Retina (tissue), 1 donor: ENCODE measurements around the gene SOBP.

Experiments
- DNase-seq: peaks from one replicate; pipeline ENCODE4 v3.0.0-alpha.2; 2016

SOBP gene

DNA sequence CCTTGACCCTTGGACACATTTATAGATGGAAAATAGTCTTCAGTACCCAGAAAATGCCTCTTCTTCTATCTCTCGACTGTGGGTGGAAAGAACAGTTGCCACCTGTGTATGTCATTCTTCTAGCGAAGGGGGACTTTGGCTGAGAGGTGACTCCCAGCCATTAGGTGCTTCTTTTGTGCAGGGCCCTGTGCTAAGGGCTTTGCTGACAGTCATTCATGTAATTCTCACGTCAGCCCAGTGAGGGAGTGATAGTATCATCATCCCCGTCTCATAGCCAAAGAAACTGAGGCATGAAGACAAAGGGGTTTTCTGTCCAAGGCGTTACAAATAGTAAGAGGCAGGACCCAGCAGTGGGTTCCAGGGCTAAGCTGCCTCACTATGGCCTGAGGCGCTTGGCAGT, 173.4 kb downstream of the SOBP start:
- DNase-seq: no peak

GRCh38 chr6:107665382-107665781, 175.5 kb downstream of the SOBP start:
- no peak for DNase-seq

DNA sequence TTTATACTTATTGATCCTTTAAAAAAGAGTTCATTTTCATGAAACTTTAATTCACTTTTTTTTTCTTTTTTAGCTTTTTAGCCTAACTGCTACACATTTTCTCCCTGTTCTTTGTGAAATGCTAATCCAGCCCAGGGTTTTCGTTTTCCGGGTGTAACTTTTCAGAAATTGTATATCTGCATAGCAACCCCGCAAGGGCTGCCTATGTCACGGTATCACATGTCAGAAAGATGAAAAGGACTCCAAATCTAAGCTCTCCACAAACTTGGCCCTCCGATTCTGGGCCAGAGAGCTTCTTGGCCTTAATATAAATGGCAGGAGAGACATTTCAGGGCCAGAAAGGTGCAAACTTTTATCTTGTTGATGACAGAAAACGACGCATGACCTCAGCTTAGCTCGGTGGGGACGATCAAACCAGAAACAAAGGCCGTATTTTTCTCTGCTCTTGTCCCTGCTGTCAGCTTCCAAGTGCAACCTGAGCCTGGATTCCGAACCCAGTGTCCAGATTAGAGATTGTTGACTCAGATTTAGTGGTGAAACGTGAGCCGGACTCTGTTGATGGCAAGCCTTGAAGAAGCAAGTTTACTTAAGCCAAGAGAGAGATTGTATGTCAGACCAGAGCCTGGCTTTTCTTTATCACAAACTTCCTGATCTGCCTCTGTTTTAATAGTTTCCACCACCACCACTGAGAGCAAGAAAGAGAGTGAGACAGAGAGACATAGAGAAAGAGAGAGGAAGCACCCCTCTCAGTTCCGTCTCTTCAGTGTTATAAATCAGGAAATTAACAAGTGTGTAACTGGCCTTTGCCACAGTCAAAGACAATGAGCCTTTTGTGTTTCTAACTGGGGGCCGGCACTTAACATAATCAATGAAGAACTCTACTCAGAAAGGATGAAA, 176.4 kb downstream of the SOBP start:
- DNase-seq: no peak

GRCh38 chr6:107666981-107667601, 177.2 kb downstream of the SOBP start:
- no peak for DNase-seq

DNA sequence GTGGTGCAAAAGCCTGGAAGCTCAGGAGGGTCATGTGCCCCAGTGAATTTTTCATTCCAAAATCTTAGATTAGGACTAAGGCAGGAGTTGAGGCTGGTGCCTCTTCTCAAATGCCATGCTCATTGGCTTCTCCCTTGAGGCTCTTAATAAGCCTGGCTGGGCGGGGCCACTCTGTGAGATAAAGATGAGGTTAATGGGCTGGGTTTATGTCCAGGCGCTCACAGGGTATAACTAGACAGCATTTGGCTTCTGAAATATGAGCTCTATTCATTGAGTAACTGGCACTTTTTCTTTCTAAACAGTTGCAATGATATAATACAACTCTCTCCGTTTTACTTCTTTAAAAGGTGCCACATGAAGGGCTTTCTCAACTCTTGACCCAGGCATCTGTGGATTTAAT, 177.9 kb downstream of the SOBP start:
- no peak for DNase-seq

- DNase-seq: no peak
Observed at GRCh38 chr6:107668743-107669474, 179.0 kb downstream of the SOBP start.

- peak; percentile 54 for DNase-seq
Observed at GRCh38 chr6:107670792-107671199, 180.9 kb downstream of the SOBP start.

DNA sequence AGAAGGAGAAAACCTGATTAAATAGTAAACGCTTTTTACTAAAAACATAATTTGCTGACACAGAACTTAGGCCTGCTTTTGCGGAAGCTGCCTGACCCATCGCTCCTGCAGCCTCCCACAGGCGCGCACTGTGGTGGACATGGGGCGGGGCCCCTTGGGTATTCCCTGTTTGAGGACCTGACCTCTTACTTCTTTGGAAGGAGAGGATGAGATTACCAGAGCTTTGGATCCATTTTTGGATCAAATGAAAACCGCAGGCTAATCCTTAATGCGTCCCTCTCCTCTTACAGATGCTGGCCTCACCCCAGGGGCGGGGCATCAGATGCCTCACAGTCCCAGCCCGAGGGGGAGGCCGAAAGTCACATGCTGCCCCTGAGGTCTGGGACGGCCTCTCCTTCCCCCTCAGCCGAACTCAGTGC, 183.2 kb downstream of the SOBP start:
- DNase-seq: no peak

GRCh38 chr6:107674995-107675738, 185.2 kb downstream of the SOBP start:
- peak; percentile 89 for DNase-seq

DNA sequence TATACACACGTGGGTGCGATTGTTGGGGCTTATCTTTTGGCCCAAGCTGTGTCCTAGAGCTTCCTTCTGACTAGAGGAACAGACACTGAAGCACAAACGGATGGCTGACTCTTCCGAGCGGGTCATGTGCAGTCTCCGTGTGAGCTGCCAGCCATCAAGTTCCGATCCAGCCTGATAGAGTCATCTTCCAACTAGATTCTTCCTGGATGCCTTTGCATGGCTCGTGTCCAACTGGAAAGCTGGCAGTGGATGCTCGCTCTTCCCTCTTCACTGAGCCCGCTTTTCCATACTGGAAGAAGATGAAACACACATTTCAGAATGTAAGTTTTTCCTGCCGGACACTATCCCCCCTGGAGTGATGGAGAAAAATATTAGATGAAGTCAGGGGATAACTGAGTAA, 186.1 kb downstream of the SOBP start:
- DNase-seq: no peak

DNA sequence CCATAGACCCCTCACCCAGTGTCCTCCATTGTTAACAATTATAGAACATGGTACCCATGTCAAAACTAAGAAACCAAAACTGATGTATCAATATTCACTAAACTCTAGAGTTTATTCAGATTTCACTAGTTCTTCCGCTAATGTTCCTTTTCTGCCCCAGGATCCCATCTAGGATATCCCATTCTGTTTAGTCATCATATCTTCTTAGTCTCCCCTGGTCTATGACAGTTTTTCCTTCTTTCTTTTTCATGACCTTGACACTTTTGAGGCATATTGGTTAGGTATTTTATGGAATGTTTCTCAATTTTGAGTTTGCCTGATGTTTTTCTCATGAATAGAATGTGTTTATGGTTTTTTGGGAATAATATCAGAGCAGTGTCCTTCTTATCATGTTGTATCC, 187.5 kb downstream of the SOBP start:
- no peak for DNase-seq

- DNase-seq: no peak
Observed at GRCh38 chr6:107679457-107679856, 189.5 kb downstream of the SOBP start.

DNA sequence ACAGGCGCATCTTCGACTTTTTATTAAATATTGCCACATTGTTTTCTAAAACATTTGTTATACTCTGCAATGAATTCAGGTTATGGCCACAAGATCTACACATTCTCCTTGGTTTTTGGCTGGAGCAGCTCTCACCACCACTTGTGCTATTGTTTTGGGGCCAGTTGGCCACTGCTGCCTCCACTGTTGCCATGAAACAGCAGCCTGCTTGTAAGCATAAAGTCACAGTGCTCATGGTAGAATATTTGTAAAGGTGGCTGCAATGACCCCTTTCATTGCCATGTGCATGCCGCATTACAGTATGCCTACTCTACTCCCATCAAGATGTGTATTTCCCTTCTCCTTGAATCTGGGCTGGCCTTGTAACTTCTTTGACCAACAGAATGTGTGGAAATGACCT, 192.8 kb downstream of the SOBP start:
- DNase-seq: no peak

- DNase-seq: no peak
Observed at GRCh38 chr6:107683183-107683582, 193.3 kb downstream of the SOBP start.

GRCh38 chr6:107684996-107685395, 195.1 kb downstream of the SOBP start:
- no peak for DNase-seq

DNA sequence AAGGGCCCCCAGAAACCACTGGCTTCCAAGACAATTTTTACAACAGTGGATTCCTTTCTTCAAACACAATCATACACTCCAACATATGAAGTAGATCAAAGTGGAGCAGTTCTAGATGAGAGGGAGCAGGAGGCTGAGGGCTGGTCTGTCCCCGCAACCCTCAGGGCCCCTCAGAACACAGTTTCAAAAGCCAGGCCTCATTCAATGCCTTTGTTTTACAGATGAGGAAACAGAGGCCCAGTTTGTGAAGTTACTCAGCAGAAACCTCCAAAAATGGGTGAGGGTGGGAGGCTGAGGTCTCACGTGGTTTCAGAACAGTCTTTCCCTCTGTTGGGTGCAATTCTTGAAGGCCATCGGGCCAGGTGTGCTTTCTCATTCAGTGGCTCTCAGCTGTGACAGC, 199.3 kb downstream of the SOBP start:
- DNase-seq: no peak

DNA sequence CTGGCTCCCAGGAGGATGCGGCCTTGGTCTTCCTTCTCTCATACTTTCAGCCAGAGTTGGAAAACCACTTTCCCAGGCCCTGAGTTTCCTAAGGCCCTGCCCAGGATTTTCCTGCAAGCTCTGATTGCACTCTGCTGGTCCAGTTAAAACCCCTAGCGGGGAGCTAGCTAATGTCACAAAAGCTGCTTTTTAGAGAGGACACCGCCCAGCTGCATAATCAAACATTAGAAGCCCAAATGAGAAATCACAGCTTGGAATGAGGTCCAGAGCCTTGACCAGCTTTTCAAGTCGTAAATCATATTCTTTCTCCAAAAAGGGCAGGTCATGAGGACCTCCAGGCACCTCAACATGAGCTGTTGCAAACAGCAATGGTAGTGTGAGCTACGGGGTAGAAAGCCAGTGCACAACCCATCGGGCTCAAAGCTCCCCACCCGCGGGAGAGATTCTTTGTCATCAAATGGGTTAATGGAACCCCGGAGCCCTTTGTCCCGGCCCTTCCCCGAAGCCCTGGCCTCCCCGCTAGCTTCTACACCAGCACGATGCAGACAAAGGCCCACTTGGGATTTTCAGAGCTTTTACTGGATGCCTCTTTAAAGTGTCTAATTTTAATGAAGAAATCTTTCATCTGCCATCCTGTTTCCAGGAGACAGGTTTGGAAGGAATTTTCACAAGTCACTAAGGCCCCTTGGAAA, 200.2 kb downstream of the SOBP start:
- peak; percentile 39 for DNase-seq

DNA sequence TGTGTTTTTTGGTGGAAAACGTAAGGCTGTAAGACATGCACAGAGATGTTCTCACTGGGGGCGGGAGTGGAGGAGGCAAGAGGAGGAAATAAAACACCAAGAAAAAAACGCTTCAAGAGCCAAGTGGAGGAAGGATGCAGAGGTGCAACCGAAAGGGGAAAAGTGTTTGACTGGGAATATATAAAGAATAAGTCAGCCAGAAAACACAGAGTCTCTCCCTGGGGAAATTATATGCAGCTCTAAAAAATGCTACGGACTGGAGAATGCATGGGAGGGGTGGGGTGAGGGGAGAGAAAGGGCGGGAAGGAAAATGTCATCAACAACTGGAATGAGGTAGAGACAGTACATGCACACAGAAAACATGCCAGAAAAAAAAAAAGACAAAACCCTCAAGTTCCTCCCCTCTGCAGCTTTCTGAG, 200.7 kb downstream of the SOBP start:
- no peak for DNase-seq

GRCh38 chr6:107691062-107691751, 201.3 kb downstream of the SOBP start:
- DNase-seq: peak; percentile 42

DNA sequence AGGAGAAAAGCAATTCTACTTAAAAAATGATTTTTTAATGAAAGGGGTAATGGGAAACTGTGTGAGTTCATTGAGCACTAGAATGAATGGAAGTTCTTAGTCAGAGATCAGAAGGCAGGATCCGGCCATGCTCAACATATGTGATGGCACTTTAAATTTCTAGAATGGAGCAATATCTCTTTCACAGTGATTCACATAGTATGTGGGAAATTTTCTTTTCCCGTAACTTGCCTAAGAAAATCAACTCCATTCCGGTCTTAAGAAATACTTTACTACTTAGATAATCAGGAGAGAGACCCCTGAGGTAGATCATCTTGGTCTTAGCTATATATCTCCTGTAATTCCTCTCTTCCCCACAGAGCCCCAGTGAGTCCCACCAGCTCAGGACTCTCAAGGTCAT, 202.4 kb downstream of the SOBP start:
- no peak for DNase-seq

DNA sequence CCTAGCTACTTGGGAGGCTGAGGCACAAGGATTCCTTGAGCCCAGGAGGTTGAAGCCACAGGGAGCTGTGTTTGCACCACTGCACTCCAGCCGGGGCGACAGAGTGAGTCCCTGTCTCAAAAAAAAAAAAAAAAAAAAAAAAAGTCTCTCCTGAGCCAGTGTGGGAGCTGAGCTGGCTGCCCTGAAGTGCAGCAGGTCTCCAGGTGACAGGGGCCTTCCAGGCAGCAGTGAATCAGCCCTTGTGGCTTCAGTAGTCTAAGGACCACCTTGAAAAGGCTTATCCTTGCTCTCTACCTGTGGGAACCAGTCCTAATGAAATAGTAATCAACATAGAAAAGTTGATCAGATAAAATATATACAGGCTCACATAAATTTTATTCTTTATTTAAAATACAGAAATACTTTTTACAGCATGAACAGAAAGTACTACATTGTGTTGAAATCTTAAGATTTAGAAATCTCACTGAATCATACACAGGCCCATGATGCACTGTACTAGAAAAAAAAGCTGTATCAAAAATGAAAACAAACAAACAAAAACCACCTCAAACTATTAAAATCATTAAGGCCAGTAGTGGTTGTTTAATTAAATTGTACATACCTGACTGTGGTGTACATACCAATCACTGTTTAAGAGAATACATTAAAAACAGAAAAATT, 205.3 kb downstream of the SOBP start:
- no peak for DNase-seq
